Lung (tissue), 12 donors: ENCODE data around the gene DAAM2. TPM values are rescaled to one million over a fixed set of nuclear protein-coding genes. Genes with fewer than 3 reads are reported as not detected.
A peak's percentile ranks its signal among the peaks of the same experiment; 100 is the strongest.

Source experiments
- ATAC-seq: fragments of 200-7000 bp; cut with Tn5 transposase; one replicate; pipeline ENCODE4 v1.9.1; 2020; ENCODE audit warnings: moderate number of reproducible peaks; ENCODE audit not compliant: insufficient read depth, low FRiP score
- DNase-seq, 3 donors: peaks; one replicate each; pipeline ENCODE4 v3.0.0-alpha.2; 2013 to 2017
- H3K27ac ChIP-seq, 2 donors: one replicate each; pipeline ENCODE4 v1.5.1; 2013; ENCODE audit warnings: mild to moderate bottlenecking in 2 of 2, moderate library complexity in 2 of 2, control low read depth in 1 of 2, inconsistent platforms in 1 of 2, low read depth in 1 of 2, low read length in 1 of 2
- H3K27me3 ChIP-seq, 3 donors: one replicate each; pipeline ENCODE4 v1.5.1; 2013; ENCODE audit warnings: low read length in 2 of 3; ENCODE audit not compliant: control insufficient read depth in 3 of 3, insufficient read depth in 3 of 3
- H3K36me3 ChIP-seq, 4 donors: one replicate each; pipeline ENCODE4 v1.5.1; 2013; ENCODE audit warnings: low read length in 4 of 4, mild to moderate bottlenecking in 1 of 4, moderate library complexity in 1 of 4; ENCODE audit not compliant: control insufficient read depth in 4 of 4, insufficient read depth in 4 of 4
- H3K4me1 ChIP-seq, 5 donors: one replicate each; pipeline ENCODE4 v1.5.1; 2013; ENCODE audit warnings: low read length in 5 of 5, mild to moderate bottlenecking in 2 of 5, moderate library complexity in 1 of 5; ENCODE audit not compliant: control insufficient read depth in 5 of 5, insufficient read depth in 5 of 5
- H3K4me3 ChIP-seq: one replicate; pipeline ENCODE4 v1.5.1; 2013; ENCODE audit warnings: mild to moderate bottlenecking, control low read depth, moderate library complexity
- H3K9ac ChIP-seq, 2 donors: one replicate each; pipeline ENCODE4 v1.5.1; 2013; ENCODE audit warnings: low read length in 2 of 2, control low read depth in 1 of 2; ENCODE audit not compliant: insufficient read depth in 1 of 2
- H3K9me3 ChIP-seq, 4 donors: one replicate each; pipeline ENCODE4 v1.5.1; 2013; ENCODE audit warnings: low read length in 3 of 4, mild to moderate bottlenecking in 1 of 4, moderate library complexity in 1 of 4; ENCODE audit not compliant: control insufficient read depth in 4 of 4, insufficient read depth in 3 of 4
- WGBS, 2 donors: extraction: QIAGEN DNeasy Blood & Tissue Kit; methylation state at CpG; one replicate each; pipeline ENCODE4 v1.1.7; 2013; 5-methylcytosine and 5-hydroxymethylcytosine counted together
- polyA plus RNA-seq, 2 donors: library from polyadenylated mRNA; stranded (reverse); fragments of 200-250 nt; gene quantifications; one replicate each; pipeline ENCODE4 v1.2.1, GENCODE V29; 2013
- total RNA-seq, 2 donors: library from RNA; depleted of rRNA in 1 of 2; stranded (reverse); fragments of >200 nt in 1 of 2; gene quantifications; one replicate each; pipeline ENCODE4 v1.2.1, GENCODE V29; 2014 to 2021
- TF ChIP-seq, protein P1 (sequence below): IDR thresholded peaks from 2 replicates; pipeline ENCODE4 v1.5.1; 2012; ENCODE audit warnings: mild to moderate bottlenecking; ENCODE audit errors: control extremely low read depth, extremely low read depth
- donor health status: control.
- donor health status: control.
- donor health status: Bipolar disorder and iron deficiency.
- donor health status: healthy.
- donor health status: DM: yes; HTN: yes; CAD: no.

The DAAM2 gene
- total and polyA plus RNA-seq, 4 donors: 13.6 to 43.0 (median 28.5) TPM

DNA sequence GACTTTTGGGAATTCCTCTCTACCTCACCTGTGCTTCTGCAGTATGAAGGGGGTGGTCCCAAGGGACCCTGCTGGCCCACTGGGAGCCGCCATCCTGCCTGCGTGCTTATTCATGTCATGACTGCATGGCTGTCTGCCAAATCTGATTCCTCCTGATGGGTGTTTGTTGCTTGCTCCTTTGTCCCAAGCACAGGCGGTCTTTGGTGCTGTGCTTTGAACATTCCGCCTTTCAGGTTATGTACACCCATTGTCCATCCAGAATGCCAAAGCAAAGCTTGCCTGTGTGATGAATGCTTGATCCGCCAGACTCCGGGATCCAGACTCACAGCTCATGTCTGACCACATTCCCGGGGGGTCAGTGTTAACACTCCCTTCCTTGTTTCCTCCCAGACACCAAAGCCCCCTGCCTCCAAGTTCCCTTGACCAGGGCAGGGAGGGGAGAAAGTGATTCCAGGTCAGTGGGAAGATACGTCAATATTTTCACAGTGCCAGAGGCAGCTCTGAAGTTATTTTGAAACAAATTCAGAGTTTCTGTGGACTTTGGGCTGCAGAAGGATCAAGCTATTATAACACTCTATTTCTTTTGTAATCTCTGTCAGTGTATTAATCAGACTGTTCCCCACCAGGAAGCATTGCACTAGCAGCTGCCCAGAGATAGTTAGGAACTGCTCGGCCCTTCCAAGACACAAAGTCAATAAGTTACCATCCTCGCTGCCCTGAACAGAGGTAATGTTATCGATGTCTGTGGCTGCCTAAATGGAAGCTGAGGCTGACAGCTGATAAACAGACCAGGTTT, 9.5 kb downstream of the DAAM2 start:
- H3K4me3 ChIP-seq: no peak overlapping the region
- DNase-seq (peak in 2 of 3 donors; percentile 19 to 47), ATAC-seq (no peak)
- no peak overlapping the region for H3K27ac ChIP-seq
- peaks cover 0 to 20% (median 5%) of the 10 kb centered on the region in 5 donors for H3K4me1 ChIP-seq
- TF ChIP-seq, protein P1, sequence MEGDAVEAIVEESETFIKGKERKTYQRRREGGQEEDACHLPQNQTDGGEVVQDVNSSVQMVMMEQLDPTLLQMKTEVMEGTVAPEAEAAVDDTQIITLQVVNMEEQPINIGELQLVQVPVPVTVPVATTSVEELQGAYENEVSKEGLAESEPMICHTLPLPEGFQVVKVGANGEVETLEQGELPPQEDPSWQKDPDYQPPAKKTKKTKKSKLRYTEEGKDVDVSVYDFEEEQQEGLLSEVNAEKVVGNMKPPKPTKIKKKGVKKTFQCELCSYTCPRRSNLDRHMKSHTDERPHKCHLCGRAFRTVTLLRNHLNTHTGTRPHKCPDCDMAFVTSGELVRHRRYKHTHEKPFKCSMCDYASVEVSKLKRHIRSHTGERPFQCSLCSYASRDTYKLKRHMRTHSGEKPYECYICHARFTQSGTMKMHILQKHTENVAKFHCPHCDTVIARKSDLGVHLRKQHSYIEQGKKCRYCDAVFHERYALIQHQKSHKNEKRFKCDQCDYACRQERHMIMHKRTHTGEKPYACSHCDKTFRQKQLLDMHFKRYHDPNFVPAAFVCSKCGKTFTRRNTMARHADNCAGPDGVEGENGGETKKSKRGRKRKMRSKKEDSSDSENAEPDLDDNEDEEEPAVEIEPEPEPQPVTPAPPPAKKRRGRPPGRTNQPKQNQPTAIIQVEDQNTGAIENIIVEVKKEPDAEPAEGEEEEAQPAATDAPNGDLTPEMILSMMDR: no peak
- 63 to 80% methylated on average over 11 of the region's 11 CpGs for WGBS, 2 donors
- peaks cover 0 to 2% (median 0%) of the 10 kb centered on the region in 4 donors for H3K9me3 ChIP-seq
- H3K9ac ChIP-seq: no peak overlapping the region
- no peaks in the 10 kb centered on the region for H3K27me3 ChIP-seq
- peaks cover 0 to 3% (median 1%) of the 10 kb centered on the region in 4 donors for H3K36me3 ChIP-seq

DNA sequence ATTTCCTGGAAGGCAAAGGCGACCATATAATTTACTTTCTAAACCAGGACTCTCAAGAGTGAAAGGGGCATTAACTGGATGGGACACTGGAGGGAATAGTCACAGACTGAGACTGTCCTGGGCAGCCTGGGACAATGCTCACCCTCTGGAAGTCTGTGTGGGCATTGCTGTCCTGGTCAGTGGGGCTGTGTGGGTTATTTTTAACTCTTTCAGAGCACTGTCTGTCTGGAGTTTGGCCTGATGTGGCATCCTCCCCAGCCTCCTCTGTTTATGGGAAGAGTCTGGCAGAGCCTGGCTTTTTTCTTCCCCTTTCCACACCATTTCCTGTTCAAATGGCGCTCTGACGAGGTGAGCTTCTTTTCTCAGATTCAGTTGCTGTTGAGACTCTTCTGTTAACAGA, 11.7 kb downstream of the DAAM2 start:
- Histone ChIP-seq H3K27ac (no peak overlapping the region), H3K9me3 (no peaks in the 10 kb centered on the region), H3K9ac (no peak overlapping the region), H3K36me3 (peaks cover 0 to 3% (median 1%) of the 10 kb centered on the region in 4 donors), H3K4me3 (no peak overlapping the region), H3K4me1 (peaks cover 0 to 20% (median 5%) of the 10 kb centered on the region in 5 donors), H3K27me3 (no peaks in the 10 kb centered on the region)
- ATAC-seq (no peak), DNase-seq (peak in 1 of 3 donors; percentile 26)
- 30 to 32% methylated on average over 3 of the region's 3 CpGs for WGBS, 2 donors
- TF ChIP-seq, protein P1: no peak

DNA sequence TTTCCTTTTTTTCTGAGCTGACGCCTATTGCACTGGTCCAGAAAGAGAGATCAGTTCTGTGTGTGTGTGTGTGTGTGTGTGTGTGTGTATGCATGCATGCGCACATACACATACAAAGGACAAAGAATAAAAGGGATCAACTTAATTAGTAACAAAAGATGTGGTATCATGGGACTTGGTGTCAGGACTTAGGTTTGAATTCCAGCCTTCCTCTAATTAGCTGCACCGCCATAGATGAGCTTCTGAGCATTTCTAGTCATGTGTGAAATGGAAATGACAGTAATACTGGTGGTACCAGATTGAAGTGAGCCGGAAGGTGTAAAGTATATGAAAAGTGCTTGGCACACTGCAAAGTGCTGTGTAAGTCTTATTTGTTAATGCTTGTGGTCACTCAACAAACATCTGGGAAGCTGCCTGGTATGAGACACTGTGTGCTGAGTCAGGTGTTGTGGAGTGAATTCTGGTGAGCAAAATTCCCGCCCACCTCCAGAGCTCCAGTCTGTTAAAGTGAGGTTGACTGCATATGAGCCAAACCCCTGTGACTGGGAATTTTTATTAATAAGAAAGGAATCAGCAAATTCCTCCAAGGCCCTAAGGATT, 12.4 kb downstream of the DAAM2 start:
- ATAC-seq: peak; percentile 47

More for the DNA sequence above, 12.4 kb downstream of the DAAM2 start:
- whole genome bisulfite sequencing, 2 donors: 76 to 88% methylated on average over 5 of the region's 5 CpGs
- TF ChIP-seq, protein P1: no peak
- no peaks in the 10 kb centered on the region for H3K9me3 ChIP-seq
- H3K27me3 ChIP-seq: no peaks in the 10 kb centered on the region
- peaks cover 0 to 3% (median 1%) of the 10 kb centered on the region in 4 donors for H3K36me3 ChIP-seq
- peaks cover 0 to 20% (median 5%) of the 10 kb centered on the region in 5 donors for H3K4me1 ChIP-seq
- DNase-seq: peak in 1 of 3 donors; percentile 18
- H3K27ac ChIP-seq: no peak overlapping the region
- no peak overlapping the region for H3K9ac ChIP-seq
- H3K4me3 ChIP-seq: no peak overlapping the region
